Measurements from ENCODE around the gene TNNI3K. TPM values are rescaled to one million over a fixed set of nuclear protein-coding genes. Genes with fewer than 3 reads are reported as not detected.

Gene TNNI3K
- total RNA-seq, 2 donors from 2014 or later, result 0.59 to 0.96 TPM

DNA sequence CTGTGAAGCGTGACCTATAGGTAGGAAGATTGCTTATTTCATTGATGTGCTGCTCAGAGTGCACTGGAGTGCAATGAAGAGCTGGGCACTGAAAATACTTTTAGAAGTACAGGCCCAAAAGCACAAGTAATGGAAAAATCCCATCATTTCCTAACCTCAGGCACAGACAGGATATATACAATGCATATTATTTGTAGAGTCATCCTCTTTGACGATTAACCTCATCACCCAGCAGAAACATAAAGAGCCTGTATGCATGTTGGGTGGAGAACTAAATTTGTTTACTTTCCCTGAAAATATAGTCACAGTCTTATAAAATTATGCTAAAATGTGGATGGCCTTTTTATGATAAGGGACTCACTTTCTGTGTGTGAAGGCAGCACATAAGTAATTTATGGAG lies 98.1 kb downstream of the TNNI3K start:
- intact Hi-C loops (cut with DNase I), result no loop called here
- no peak overlapping the region for H3K4me3 ChIP-seq
- H3K27me3 ChIP-seq, result no peaks in the 10 kb centered on the region
- DNase-seq, result no peak
- TF ChIP-seq CTCF (IDR thresholded peaks at IDR 0.05), result no peak
- H3K27ac ChIP-seq, result no peak overlapping the region
- H3K4me1 ChIP-seq, result no peaks in the 10 kb centered on the region
- no peaks in the 10 kb centered on the region for H3K36me3 ChIP-seq
- no peaks in the 10 kb centered on the region for H3K9me3 ChIP-seq
- no peak overlapping the region for H3K9ac ChIP-seq (ENCODE audit: low read depth in 2 of 2, low read length in 2 of 2)

DNA sequence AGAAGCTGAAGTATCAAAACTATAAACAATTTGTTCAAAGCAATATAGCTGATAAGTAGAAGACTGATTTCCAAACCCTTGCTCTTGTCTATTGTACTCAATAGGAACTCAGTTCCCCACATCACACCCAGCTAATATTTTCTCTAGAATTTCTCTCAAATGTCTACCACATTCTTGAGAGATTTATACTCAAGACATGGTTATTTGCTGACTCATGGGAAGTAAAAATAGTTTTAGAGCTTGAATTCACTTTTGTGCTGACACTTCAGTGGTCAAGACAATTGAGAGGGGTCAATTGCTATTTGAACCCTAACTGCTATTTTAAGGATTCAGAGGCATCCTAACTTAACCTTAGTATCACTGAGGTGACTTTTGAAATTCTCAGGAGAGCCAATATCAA lies 99.0 kb downstream of the TNNI3K start:
- Histone ChIP-seq H3K36me3 (no peaks in the 10 kb centered on the region), H3K9ac (ENCODE audit: low read depth in 2 of 2, low read length in 2 of 2) (no peak overlapping the region), H3K27me3 (no peaks in the 10 kb centered on the region), H3K4me1 (no peaks in the 10 kb centered on the region), H3K4me3 (no peak overlapping the region), H3K27ac (no peak overlapping the region), H3K9me3 (no peaks in the 10 kb centered on the region)
- no peak for DNase-seq
- intact Hi-C loops (cut with DNase I), result no loop called here
- no peak for TF ChIP-seq CTCF (IDR thresholded peaks at IDR 0.05)

DNA sequence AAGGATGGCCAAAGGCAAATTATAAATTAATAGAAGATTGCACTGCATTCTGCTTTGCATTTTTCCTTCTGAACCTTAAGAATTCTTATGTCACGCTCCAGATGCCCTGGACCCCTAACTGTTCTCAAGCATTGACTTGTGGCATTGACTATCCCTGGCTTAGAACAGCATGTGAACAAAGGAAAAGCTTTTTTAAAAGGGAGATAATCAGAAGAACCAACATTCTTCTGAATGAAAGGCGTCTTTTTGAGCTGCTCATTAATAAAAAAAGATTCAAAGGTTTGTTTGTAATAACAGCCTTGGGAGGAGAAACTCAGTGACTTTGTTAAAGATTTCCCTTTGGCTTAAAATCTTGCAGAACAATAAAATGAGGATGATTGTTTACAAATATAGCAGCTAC lies 105.5 kb downstream of the TNNI3K start:
- no peak for DNase-seq
- Histone ChIP-seq H3K27ac (no peak overlapping the region), H3K4me1 (no peaks in the 10 kb centered on the region), H3K9me3 (no peaks in the 10 kb centered on the region), H3K4me3 (no peak overlapping the region), H3K27me3 (no peaks in the 10 kb centered on the region), H3K9ac (ENCODE audit: low read depth in 2 of 2, low read length in 2 of 2) (no peak overlapping the region), H3K36me3 (no peaks in the 10 kb centered on the region)
- intact Hi-C loops (cut with DNase I), result no loop called here
- no peak for TF ChIP-seq CTCF (IDR thresholded peaks at IDR 0.05)

GRCh38 chr1:74341702-74342339 lies 106.6 kb downstream of the TNNI3K start:
- no peaks in the 10 kb centered on the region for H3K9me3 ChIP-seq
- no peak overlapping the region for H3K9ac ChIP-seq (ENCODE audit: low read depth in 2 of 2, low read length in 2 of 2)
- no peaks in the 10 kb centered on the region for H3K36me3 ChIP-seq
- H3K27ac ChIP-seq, result no peak overlapping the region
- intact Hi-C loops (cut with DNase I), result no loop called here
- DNase-seq, result no peak
- TF ChIP-seq CTCF (IDR thresholded peaks at IDR 0.05), result no peak
- H3K4me3 ChIP-seq, result no peak overlapping the region
- H3K27me3 ChIP-seq, result no peaks in the 10 kb centered on the region
- no peaks in the 10 kb centered on the region for H3K4me1 ChIP-seq

GRCh38 chr1:74343216-74343615 lies 108.0 kb downstream of the TNNI3K start:
- no peak for DNase-seq

More at GRCh38 chr1:74343216-74343615, 108.0 kb downstream of the TNNI3K start:
- H3K4me1 ChIP-seq, result no peaks in the 10 kb centered on the region
- H3K9ac ChIP-seq (ENCODE audit: low read depth in 2 of 2, low read length in 2 of 2), result no peak overlapping the region
- intact Hi-C loops (cut with DNase I), result no loop called here
- no peaks in the 10 kb centered on the region for H3K9me3 ChIP-seq
- no peak overlapping the region for H3K4me3 ChIP-seq
- H3K27me3 ChIP-seq, result no peaks in the 10 kb centered on the region
- no peaks in the 10 kb centered on the region for H3K36me3 ChIP-seq
- no peak overlapping the region for H3K27ac ChIP-seq
- TF ChIP-seq CTCF (IDR thresholded peaks at IDR 0.05), result no peak

Measured in colonic mucosa (tissue), 4 donors.